GM23338 (cell line): ENCODE measurements around the gene LRP11. TPM values are rescaled to one million over a fixed set of nuclear protein-coding genes. Genes with fewer than 3 reads are reported as not detected.

ENCODE experiments used
- ATAC-seq: fragments of 200-7000 bp; cut with Tn5 transposase; 3 replicates; pipeline ENCODE4 v1.9.1; 2020
- DNase-seq: peaks from one replicate; pipeline ENCODE4 v3.0.0-alpha.2; 2015; ENCODE audit warnings: low spot score
- H2AFZ ChIP-seq: fragments of 200-600 bp; sonication (generic); 2 replicates; pipeline ENCODE4 v1.8.0; 2016; ENCODE audit warnings: antibody characterized with exemption, mild to moderate bottlenecking, moderate library complexity
- H3F3A ChIP-seq: fragments of 200-600 bp; sonication (generic); replicated peaks from 2 replicates; pipeline ENCODE4 v1.8.0; 2017; ENCODE audit warnings: antibody characterized with exemption, mixed run types, low read depth
- H3K27ac ChIP-seq: fragments of 200-600 bp; sonication (generic); 2 replicates; pipeline ENCODE4 v1.6.1; 2016; ENCODE audit warnings: low read depth
- H3K27me3 ChIP-seq: fragments of 200-600 bp; sonication (generic); 2 replicates; pipeline ENCODE4 v1.8.0; 2016; ENCODE audit warnings: mild to moderate bottlenecking, mixed run types, moderate library complexity; ENCODE audit not compliant: insufficient read depth
- H3K36me3 ChIP-seq: fragments of 200-600 bp; sonication (generic); 2 replicates; pipeline ENCODE4 v1.8.0; 2016; ENCODE audit warnings: mild to moderate bottlenecking; ENCODE audit not compliant: insufficient read depth
- H3K4me1 ChIP-seq: fragments of 200-600 bp; sonication (generic); 2 replicates; pipeline ENCODE4 v1.8.0; 2016; ENCODE audit warnings: mild to moderate bottlenecking, moderate library complexity; ENCODE audit not compliant: insufficient read depth
- H3K4me2 ChIP-seq: fragments of 200-600 bp; sonication (generic); 2 replicates; pipeline ENCODE4 v1.7.1; 2017; ENCODE audit warnings: mixed run types
- H3K4me3 ChIP-seq: fragments of 200-600 bp; sonication (generic); 2 replicates; pipeline ENCODE4 v1.6.1; 2016; ENCODE audit warnings: mixed run types
- H3K79me2 ChIP-seq: fragments of 200-600 bp; sonication (generic); replicated peaks from 2 replicates; pipeline ENCODE4 v1.8.0; 2017; ENCODE audit warnings: mild to moderate bottlenecking; ENCODE audit not compliant: insufficient read depth
- H3K9me2 ChIP-seq: fragments of 200-600 bp; sonication (generic); 2 replicates; pipeline ENCODE4 v1.8.0; 2017; ENCODE audit not compliant: insufficient read depth
- H4K20me1 ChIP-seq: fragments of 200-600 bp; sonication (generic); replicated peaks from 2 replicates; pipeline ENCODE4 v1.8.0; 2017; ENCODE audit warnings: mild to moderate bottlenecking; ENCODE audit not compliant: insufficient read depth
- H3K27ac Mint-ChIP-seq: 2 replicates; pipeline ENCODE4 v1.8.0; 2020; ENCODE audit warnings: inconsistent platforms, mild to moderate bottlenecking, moderate library complexity, mixed read lengths
- H3K27me3 Mint-ChIP-seq: 3 replicates; pipeline ENCODE4 v1.8.0; 2022; ENCODE audit warnings: low read depth, mild to moderate bottlenecking, moderate library complexity, mixed read lengths, inconsistent platforms; ENCODE audit not compliant: insufficient read depth, poor library complexity
- H3K36me3 Mint-ChIP-seq: 3 replicates; pipeline ENCODE4 v1.8.0; 2021; ENCODE audit warnings: low read depth, mild to moderate bottlenecking, inconsistent platforms, moderate library complexity, mixed read lengths
- H3K4me1 Mint-ChIP-seq: 3 replicates; pipeline ENCODE4 v1.8.0; 2020; ENCODE audit warnings: mild to moderate bottlenecking, inconsistent platforms, mixed read lengths
- H3K4me3 Mint-ChIP-seq: 3 replicates; pipeline ENCODE4 v1.8.0; 2021; ENCODE audit warnings: moderate library complexity, mild to moderate bottlenecking, inconsistent platforms, mixed read lengths
- H3K9me3 Mint-ChIP-seq: 3 replicates; pipeline ENCODE4 v1.8.0; 2020; ENCODE audit warnings: moderate library complexity, mild to moderate bottlenecking, inconsistent platforms, mixed read lengths
- CREB1 ChIP-seq: fragments of 250-450 bp; sonication (Bioruptor Pico); IDR thresholded peaks from 2 replicates; pipeline ENCODE4 v1.5.0; 2020; ENCODE audit warnings: low read depth, mild to moderate bottlenecking, moderate library complexity
- ETS1 ChIP-seq: IDR thresholded peaks from 2 replicates; pipeline ENCODE4 v1.6.1; 2016; ENCODE audit warnings: antibody characterized with exemption
- EZH2phosphoT487 ChIP-seq: fragments of 200-600 bp; sonication (generic); IDR thresholded peaks from one replicate; pipeline ENCODE4 v1.8.1; 2018; ENCODE audit warnings: antibody characterized with exemption; ENCODE audit not compliant: unreplicated experiment
- JUNB ChIP-seq: IDR thresholded peaks from one replicate; pipeline ENCODE4 v1.6.1; 2016; ENCODE audit warnings: antibody characterized with exemption; ENCODE audit not compliant: unreplicated experiment
- NANOG ChIP-seq: IDR thresholded peaks from 2 replicates; pipeline ENCODE4 v1.6.1; 2016; ENCODE audit warnings: antibody characterized with exemption, borderline replicate concordance
- POLR2AphosphoS5 ChIP-seq: IDR thresholded peaks from 2 replicates; pipeline ENCODE4 v1.6.1; 2016; ENCODE audit warnings: antibody characterized with exemption, low read depth
- ZNF331 ChIP-seq: fragments of 250-450 bp; sonication (Bioruptor Pico); IDR thresholded peaks from 2 replicates; pipeline ENCODE4 v1.5.0; 2020; ENCODE audit warnings: low read depth, mild to moderate bottlenecking, moderate library complexity
- polyA plus RNA-seq: library from polyadenylated mRNA; unstranded; fragments of >200 nt; fragmentation: Nextera tagmentation; extraction: Ambion mirVana; gene quantifications from 2 replicates; pipeline ENCODE4 v1.2.1, GENCODE V29; 2016
- total RNA-seq: library from RNA; depleted of rRNA; stranded (reverse); fragments of >200 nt; shearing (Covaris generic); gene quantifications from 2 replicates; pipeline ENCODE4 v1.2.3, GENCODE V29; 2014
- TF ChIP-seq, protein P1 (sequence below): fragments of 250-450 bp; sonication (Bioruptor Pico); IDR thresholded peaks from 2 replicates; pipeline ENCODE4 v1.5.0; 2020; ENCODE audit warnings: mild to moderate bottlenecking, moderate library complexity

LRP11 gene
- total and polyA plus RNA-seq, 2 experiments from 2014 or later, result 10.8 to 37.1 TPM

GRCh38 chr6:149781715-149782114 lies 82.4 kb downstream of the LRP11 start:
- Mint-ChIP-seq H3K27me3 (peaks cover 1% of the 10 kb centered on the region), H3K27ac (no peak overlapping the region), H3K36me3 (peaks cover 25% of the 10 kb centered on the region), H3K4me3 (no peak overlapping the region), H3K9me3 (no peaks in the 10 kb centered on the region), H3K4me1 (no peaks in the 10 kb centered on the region)
- H3F3A ChIP-seq, result no peaks in the 10 kb centered on the region
- H4K20me1 ChIP-seq, result peaks cover 7% of the 10 kb centered on the region; the same call in 1 of the 2 replicates
- no peak for TF ChIP-seq ZNF331 (CRISPR knock-in tag)
- no peak for TF ChIP-seq POLR2AphosphoS5
- TF ChIP-seq JUNB, result no peak
- TF ChIP-seq, protein P1, sequence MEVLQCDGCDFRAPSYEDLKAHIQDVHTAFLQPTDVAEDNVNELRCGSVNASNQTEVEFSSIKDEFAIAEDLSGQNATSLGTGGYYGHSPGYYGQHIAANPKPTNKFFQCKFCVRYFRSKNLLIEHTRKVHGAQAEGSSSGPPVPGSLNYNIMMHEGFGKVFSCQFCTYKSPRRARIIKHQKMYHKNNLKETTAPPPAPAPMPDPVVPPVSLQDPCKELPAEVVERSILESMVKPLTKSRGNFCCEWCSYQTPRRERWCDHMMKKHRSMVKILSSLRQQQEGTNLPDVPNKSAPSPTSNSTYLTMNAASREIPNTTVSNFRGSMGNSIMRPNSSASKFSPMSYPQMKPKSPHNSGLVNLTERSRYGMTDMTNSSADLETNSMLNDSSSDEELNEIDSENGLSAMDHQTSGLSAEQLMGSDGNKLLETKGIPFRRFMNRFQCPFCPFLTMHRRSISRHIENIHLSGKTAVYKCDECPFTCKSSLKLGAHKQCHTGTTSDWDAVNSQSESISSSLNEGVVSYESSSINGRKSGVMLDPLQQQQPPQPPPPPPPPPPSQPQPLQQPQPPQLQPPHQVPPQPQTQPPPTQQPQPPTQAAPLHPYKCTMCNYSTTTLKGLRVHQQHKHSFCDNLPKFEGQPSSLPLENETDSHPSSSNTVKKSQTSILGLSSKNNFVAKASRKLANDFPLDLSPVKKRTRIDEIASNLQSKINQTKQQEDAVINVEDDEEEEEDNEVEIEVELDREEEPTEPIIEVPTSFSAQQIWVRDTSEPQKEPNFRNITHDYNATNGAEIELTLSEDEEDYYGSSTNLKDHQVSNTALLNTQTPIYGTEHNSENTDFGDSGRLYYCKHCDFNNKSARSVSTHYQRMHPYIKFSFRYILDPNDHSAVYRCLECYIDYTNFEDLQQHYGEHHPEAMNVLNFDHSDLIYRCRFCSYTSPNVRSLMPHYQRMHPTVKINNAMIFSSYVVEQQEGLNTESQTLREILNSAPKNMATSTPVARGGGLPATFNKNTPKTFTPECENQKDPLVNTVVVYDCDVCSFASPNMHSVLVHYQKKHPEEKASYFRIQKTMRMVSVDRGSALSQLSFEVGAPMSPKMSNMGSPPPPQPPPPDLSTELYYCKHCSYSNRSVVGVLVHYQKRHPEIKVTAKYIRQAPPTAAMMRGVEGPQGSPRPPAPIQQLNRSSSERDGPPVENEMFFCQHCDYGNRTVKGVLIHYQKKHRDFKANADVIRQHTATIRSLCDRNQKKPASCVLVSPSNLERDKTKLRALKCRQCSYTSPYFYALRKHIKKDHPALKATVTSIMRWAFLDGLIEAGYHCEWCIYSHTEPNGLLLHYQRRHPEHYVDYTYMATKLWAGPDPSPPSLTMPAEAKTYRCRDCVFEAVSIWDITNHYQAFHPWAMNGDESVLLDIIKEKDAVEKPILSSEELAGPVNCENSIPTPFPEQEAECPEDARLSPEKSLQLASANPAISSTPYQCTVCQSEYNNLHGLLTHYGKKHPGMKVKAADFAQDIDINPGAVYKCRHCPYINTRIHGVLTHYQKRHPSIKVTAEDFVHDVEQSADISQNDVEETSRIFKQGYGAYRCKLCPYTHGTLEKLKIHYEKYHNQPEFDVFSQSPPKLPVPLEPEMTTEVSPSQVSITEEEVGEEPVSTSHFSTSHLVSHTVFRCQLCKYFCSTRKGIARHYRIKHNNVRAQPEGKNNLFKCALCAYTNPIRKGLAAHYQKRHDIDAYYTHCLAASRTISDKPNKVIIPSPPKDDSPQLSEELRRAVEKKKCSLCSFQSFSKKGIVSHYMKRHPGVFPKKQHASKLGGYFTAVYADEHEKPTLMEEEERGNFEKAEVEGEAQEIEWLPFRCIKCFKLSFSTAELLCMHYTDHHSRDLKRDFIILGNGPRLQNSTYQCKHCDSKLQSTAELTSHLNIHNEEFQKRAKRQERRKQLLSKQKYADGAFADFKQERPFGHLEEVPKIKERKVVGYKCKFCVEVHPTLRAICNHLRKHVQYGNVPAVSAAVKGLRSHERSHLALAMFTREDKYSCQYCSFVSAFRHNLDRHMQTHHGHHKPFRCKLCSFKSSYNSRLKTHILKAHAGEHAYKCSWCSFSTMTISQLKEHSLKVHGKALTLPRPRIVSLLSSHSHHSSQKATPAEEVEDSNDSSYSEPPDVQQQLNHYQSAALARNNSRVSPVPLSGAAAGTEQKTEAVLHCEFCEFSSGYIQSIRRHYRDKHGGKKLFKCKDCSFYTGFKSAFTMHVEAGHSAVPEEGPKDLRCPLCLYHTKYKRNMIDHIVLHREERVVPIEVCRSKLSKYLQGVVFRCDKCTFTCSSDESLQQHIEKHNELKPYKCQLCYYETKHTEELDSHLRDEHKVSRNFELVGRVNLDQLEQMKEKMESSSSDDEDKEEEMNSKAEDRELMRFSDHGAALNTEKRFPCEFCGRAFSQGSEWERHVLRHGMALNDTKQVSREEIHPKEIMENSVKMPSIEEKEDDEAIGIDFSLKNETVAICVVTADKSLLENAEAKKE, result no peak
- TF ChIP-seq ETS1, result no peak
- TF ChIP-seq EZH2phosphoT487, result no peak
- no peaks in the 10 kb centered on the region for H3K9me2 ChIP-seq
- DNase-seq (no peak), ATAC-seq (no peak)
- no peak overlapping the region for H3K4me3 ChIP-seq
- peaks cover 12% of the 10 kb centered on the region; the same call in 1 of the 2 replicates for H3K36me3 ChIP-seq
- no peak overlapping the region for H3K27ac ChIP-seq
- no peak overlapping the region for H2AFZ ChIP-seq
- H3K79me2 ChIP-seq, result no peaks in the 10 kb centered on the region
- H3K27me3 ChIP-seq, result no peaks in the 10 kb centered on the region
- H3K4me2 ChIP-seq, result no peak overlapping the region
- no peaks in the 10 kb centered on the region for H3K4me1 ChIP-seq

DNA sequence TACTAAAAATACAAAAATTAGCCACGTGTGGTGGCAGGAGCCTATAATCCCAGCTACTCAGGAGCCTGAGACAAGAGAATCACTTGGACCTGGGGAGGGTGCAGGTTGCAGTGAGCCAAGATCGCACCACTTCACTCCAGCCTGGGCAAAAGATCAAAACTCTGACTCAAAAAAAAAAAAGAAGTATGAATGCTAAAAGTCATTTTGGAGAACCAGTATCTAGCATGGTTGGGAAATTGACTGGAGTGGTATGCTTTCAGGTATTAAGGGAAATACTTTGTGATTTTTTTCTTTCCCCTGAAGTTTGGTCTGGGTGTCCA lies 84.6 kb downstream of the LRP11 start:
- DNase-seq (no peak), ATAC-seq (no peak)
- TF ChIP-seq NANOG (no peak), CREB1 (CRISPR knock-in tag) (no peak)
- Histone ChIP-seq H3K4me2 (no peak overlapping the region), H2AFZ (no peak overlapping the region), H3K27me3 (no peaks in the 10 kb centered on the region), H3K79me2 (no peaks in the 10 kb centered on the region), H3K4me1 (no peaks in the 10 kb centered on the region), H3K4me3 (no peak overlapping the region), H3K9me2 (no peaks in the 10 kb centered on the region), H3F3A (no peaks in the 10 kb centered on the region), H3K36me3 (peaks cover 22% of the 10 kb centered on the region; the same call in 1 of the 2 replicates), H3K27ac (no peak overlapping the region), H4K20me1 (peaks cover 7% of the 10 kb centered on the region)
- Mint-ChIP-seq H3K36me3 (peaks cover 31% of the 10 kb centered on the region), H3K4me1 (no peaks in the 10 kb centered on the region), H3K27me3 (peaks cover 1% of the 10 kb centered on the region), H3K9me3 (no peaks in the 10 kb centered on the region), H3K4me3 (no peak overlapping the region), H3K27ac (no peak overlapping the region)
